Epidermal melanocyte (primary cell): Measurements from ENCODE around the gene GAS2.

ENCODE experiments used
- DNase-seq: peaks from one replicate; pipeline ENCODE4 v3.0.0; 2011; ENCODE audit warnings: low spot score; ENCODE audit not compliant: insufficient read length

The GAS2 gene

GRCh38 chr11:22787055-22787454 lies 120.6 kb downstream of the GAS2 start:
- no peak for DNase-seq

GRCh38 chr11:22787551-22788162 lies 121.2 kb downstream of the GAS2 start:
- DNase-seq = no peak

GRCh38 chr11:22792497-22792896 lies 126.1 kb downstream of the GAS2 start:
- peak; percentile 54 for DNase-seq

- no peak for DNase-seq
Observed at GRCh38 chr11:22795914-22796313, 129.5 kb downstream of the GAS2 start.

GRCh38 chr11:22797047-22797446 lies 130.6 kb downstream of the GAS2 start:
- no peak for DNase-seq

- no peak for DNase-seq
Observed at GRCh38 chr11:22798901-22799300, 132.5 kb downstream of the GAS2 start.

- no peak for DNase-seq
Observed at GRCh38 chr11:22800482-22800881, 134.1 kb downstream of the GAS2 start.

GRCh38 chr11:22802861-22803260 lies 136.4 kb downstream of the GAS2 start:
- DNase-seq = no peak

GRCh38 chr11:22807391-22807790 lies 141.0 kb downstream of the GAS2 start:
- DNase-seq = no peak

GRCh38 chr11:22807855-22808570 lies 141.6 kb downstream of the GAS2 start:
- no peak for DNase-seq

GRCh38 chr11:22808571-22809197 lies 142.3 kb downstream of the GAS2 start:
- no peak for DNase-seq

GRCh38 chr11:22809893-22810292 lies 143.5 kb downstream of the GAS2 start:
- no peak for DNase-seq

- DNase-seq = no peak
Observed at GRCh38 chr11:22822203-22822602, 155.8 kb downstream of the GAS2 start.

- DNase-seq = no peak
Observed at GRCh38 chr11:22828373-22828772, 162.0 kb downstream of the GAS2 start.

GRCh38 chr11:22829231-22830081 lies 163.0 kb downstream of the GAS2 start, which contains the start of gene SVIP:
Gene SVIP, minus strand, starts transcription at chr11:22829801. Its CDS starts 53 bp downstream, at chr11:22829748.
- DNase-seq = peak; percentile 34

- no peak for DNase-seq
Observed at GRCh38 chr11:22830082-22830414, 163.6 kb downstream of the GAS2 start.

- DNase-seq = no peak
Observed at GRCh38 chr11:22832315-22833015, 166.1 kb downstream of the GAS2 start.

- DNase-seq = no peak
Observed at GRCh38 chr11:22846726-22847125, 180.3 kb downstream of the GAS2 start.

- no peak for DNase-seq
Observed at GRCh38 chr11:22851477-22851876, 185.1 kb downstream of the GAS2 start.

- no peak for DNase-seq
Observed at GRCh38 chr11:22859756-22860155, 193.3 kb downstream of the GAS2 start.

- DNase-seq = no peak
Observed at GRCh38 chr11:22860241-22860640, 193.8 kb downstream of the GAS2 start, which contains the start of gene CCDC179. Gene CCDC179, minus strand, starts transcription at chr11:22860474. Its CDS starts 53 bp downstream, at chr11:22860421.
